ENCODE results near the gene KRT86.
"Not testable (repeated sequence)": the region's sequence is repeated elsewhere in the genome, so short reads cannot be mapped to it uniquely, and the experiment has no call there.

Gene KRT86

GRCh38 chr12:52342781-52343490, 68.5 kb downstream of the KRT86 start:
- DNase-seq, result no peak

- no peak for DNase-seq
These were observed 69.1 kb downstream of the KRT86 start for GRCh38 chr12:52343550-52343949.

GRCh38 chr12:52344111-52344510, 69.7 kb downstream of the KRT86 start:
- no peak for DNase-seq

- not testable (repeated sequence) for DNase-seq
These were observed 70.6 kb downstream of the KRT86 start for GRCh38 chr12:52345041-52345440.

GRCh38 chr12:52346593-52346992, 72.1 kb downstream of the KRT86 start:
- DNase-seq, result no peak

- no peak for DNase-seq
These were observed 72.6 kb downstream of the KRT86 start for GRCh38 chr12:52347016-52347415.

- DNase-seq, result no peak
These were observed 73.4 kb downstream of the KRT86 start for GRCh38 chr12:52347551-52348510.

- DNase-seq, result no peak
These were observed 74.8 kb downstream of the KRT86 start for GRCh38 chr12:52349196-52349595.

GRCh38 chr12:52350021-52350620, 75.7 kb downstream of the KRT86 start:
- no peak for DNase-seq

- DNase-seq, result no peak
These were observed 76.3 kb downstream of the KRT86 start for GRCh38 chr12:52350786-52351185.

- DNase-seq, result peak; percentile 70
These were observed 77.0 kb downstream of the KRT86 start for GRCh38 chr12:52351196-52352059.

- DNase-seq, result no peak
These were observed 78.5 kb downstream of the KRT86 start for GRCh38 chr12:52352951-52353350.

GRCh38 chr12:52353766-52354165, 79.3 kb downstream of the KRT86 start:
- DNase-seq, result no peak

- DNase-seq, result no peak
These were observed 79.8 kb downstream of the KRT86 start for GRCh38 chr12:52354200-52354599.

- DNase-seq, result no peak
These were observed 80.7 kb downstream of the KRT86 start for GRCh38 chr12:52355176-52355575.

- no peak for DNase-seq
These were observed 81.8 kb downstream of the KRT86 start for GRCh38 chr12:52356031-52356761.

GRCh38 chr12:52356762-52357580, 82.5 kb downstream of the KRT86 start:
- DNase-seq, result no peak
